Loucy (cell line): ENCODE measurements around the gene KANSL2.

Experiments
- H2AFZ ChIP-seq: fragments of 200-600 bp; sonication (generic); 2 replicates; pipeline ENCODE4 v1.6.0; 2016; ENCODE audit warnings: antibody characterized with exemption, mild to moderate bottlenecking, low read length, moderate library complexity
- H3F3A ChIP-seq: fragments of 200-600 bp; 2 replicates; pipeline ENCODE4 v1.6.0; 2016; ENCODE audit warnings: antibody characterized with exemption, low read depth, mild to moderate bottlenecking
- H3K27me3 ChIP-seq: fragments of 200-600 bp; sonication (generic); 2 replicates; pipeline ENCODE4 v1.6.1; 2014; ENCODE audit warnings: low read length, mild to moderate bottlenecking; ENCODE audit not compliant: insufficient read depth, poor library complexity, severe bottlenecking
- H3K36me3 ChIP-seq: fragments of 200-600 bp; sonication (generic); 2 replicates; pipeline ENCODE4 v1.6.1; 2016; ENCODE audit warnings: low read length; ENCODE audit not compliant: insufficient read depth
- H3K4me1 ChIP-seq: fragments of 200-600 bp; sonication (generic); 2 replicates; pipeline ENCODE4 v1.5.1; 2014; ENCODE audit warnings: low read length, mild to moderate bottlenecking; ENCODE audit not compliant: insufficient read depth, poor library complexity, severe bottlenecking
- H3K4me2 ChIP-seq: fragments of 200-600 bp; sonication (generic); 2 replicates; pipeline ENCODE4 v1.6.0; 2014; ENCODE audit warnings: antibody characterized with exemption, low read length, low read depth, mild to moderate bottlenecking; ENCODE audit not compliant: poor library complexity, severe bottlenecking
- H3K4me3 ChIP-seq: fragments of 200-600 bp; sonication (generic); 2 replicates; pipeline ENCODE4 v1.5.1; 2014; ENCODE audit warnings: low read length, mild to moderate bottlenecking, mixed read lengths; ENCODE audit not compliant: poor library complexity, severe bottlenecking
- H3K79me2 ChIP-seq: fragments of 200-600 bp; sonication (generic); 2 replicates; pipeline ENCODE4 v1.6.1; 2014; ENCODE audit warnings: low read length; ENCODE audit not compliant: insufficient read depth
- H3K9ac ChIP-seq: fragments of 200-600 bp; sonication (generic); 2 replicates; pipeline ENCODE4 v1.6.0; 2014; ENCODE audit warnings: mild to moderate bottlenecking, low read depth, low read length, moderate library complexity; ENCODE audit not compliant: poor library complexity, severe bottlenecking
- H3K9me2 ChIP-seq: fragments of 200-600 bp; sonication (generic); replicated peaks from 2 replicates; pipeline ENCODE4 v1.6.1; 2016; ENCODE audit warnings: low read depth, low read length, mixed read lengths
- H3K9me3 ChIP-seq: fragments of 200-600 bp; sonication (generic); 2 replicates; pipeline ENCODE4 v1.6.1; 2014; ENCODE audit warnings: mild to moderate bottlenecking, antibody characterized with exemption, low read length, low read depth; ENCODE audit not compliant: insufficient read depth
- H4K20me1 ChIP-seq: fragments of 200-600 bp; sonication (generic); 2 replicates; pipeline ENCODE4 v1.6.0; 2014; ENCODE audit warnings: antibody characterized with exemption, low read length, mild to moderate bottlenecking; ENCODE audit not compliant: insufficient read depth, poor library complexity, severe bottlenecking
- EZH2phosphoT487 ChIP-seq: fragments of 200-600 bp; IDR thresholded peaks from 2 replicates; pipeline ENCODE4 v1.6.1; 2018; ENCODE audit warnings: antibody characterized with exemption, mild to moderate bottlenecking, moderate library complexity, borderline replicate concordance
- TF ChIP-seq, protein P1 (sequence below): fragments of 200-600 bp; sonication (generic); conservative IDR thresholded peaks from 2 replicates; pipeline ENCODE4 v1.5.1; 2014; ENCODE audit warnings: mild to moderate bottlenecking, antibody characterized with exemption, low read length

The KANSL2 gene

DNA sequence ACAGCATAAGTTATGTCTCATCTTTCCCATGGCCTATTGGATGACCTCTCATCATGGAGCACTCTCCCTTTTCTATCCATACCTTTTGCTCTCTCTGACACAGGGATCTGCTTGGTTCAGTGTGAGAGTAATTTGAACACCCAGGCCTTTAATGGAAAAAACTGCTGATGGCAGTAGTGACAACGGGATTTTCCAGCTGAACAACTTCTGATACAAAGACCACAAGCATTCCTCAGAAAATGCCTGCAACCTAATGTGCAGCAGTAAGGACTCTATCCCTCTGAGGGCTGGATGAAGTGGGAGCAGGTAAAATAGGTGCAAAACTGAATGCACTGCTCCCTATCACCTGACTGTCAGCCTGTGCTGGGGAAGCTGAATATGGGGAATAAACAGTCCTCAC lies 51.0 kb downstream of the KANSL2 start:
- Histone ChIP-seq H3K9me3 (no peaks in the 10 kb centered on the region), H3K36me3 (no peaks in the 10 kb centered on the region), H3F3A (no peaks in the 10 kb centered on the region), H3K4me2 (no peak overlapping the region), H3K9ac (no peak overlapping the region), H3K9me2 (no peaks in the 10 kb centered on the region), H3K27me3 (no peaks in the 10 kb centered on the region), H4K20me1 (no peaks in the 10 kb centered on the region), H2AFZ (no peak overlapping the region), H3K4me3 (no peak overlapping the region), H3K79me2 (no peaks in the 10 kb centered on the region), H3K4me1 (no peaks in the 10 kb centered on the region)
- no peak for TF ChIP-seq EZH2phosphoT487
- TF ChIP-seq, protein P1, sequence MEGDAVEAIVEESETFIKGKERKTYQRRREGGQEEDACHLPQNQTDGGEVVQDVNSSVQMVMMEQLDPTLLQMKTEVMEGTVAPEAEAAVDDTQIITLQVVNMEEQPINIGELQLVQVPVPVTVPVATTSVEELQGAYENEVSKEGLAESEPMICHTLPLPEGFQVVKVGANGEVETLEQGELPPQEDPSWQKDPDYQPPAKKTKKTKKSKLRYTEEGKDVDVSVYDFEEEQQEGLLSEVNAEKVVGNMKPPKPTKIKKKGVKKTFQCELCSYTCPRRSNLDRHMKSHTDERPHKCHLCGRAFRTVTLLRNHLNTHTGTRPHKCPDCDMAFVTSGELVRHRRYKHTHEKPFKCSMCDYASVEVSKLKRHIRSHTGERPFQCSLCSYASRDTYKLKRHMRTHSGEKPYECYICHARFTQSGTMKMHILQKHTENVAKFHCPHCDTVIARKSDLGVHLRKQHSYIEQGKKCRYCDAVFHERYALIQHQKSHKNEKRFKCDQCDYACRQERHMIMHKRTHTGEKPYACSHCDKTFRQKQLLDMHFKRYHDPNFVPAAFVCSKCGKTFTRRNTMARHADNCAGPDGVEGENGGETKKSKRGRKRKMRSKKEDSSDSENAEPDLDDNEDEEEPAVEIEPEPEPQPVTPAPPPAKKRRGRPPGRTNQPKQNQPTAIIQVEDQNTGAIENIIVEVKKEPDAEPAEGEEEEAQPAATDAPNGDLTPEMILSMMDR = no peak

GRCh38 chr12:48630346-48630745 lies 51.7 kb downstream of the KANSL2 start:
- no peaks in the 10 kb centered on the region for H4K20me1 ChIP-seq
- no peaks in the 10 kb centered on the region for H3K9me3 ChIP-seq
- H3K9ac ChIP-seq = no peak overlapping the region
- H3K4me1 ChIP-seq = no peaks in the 10 kb centered on the region
- no peaks in the 10 kb centered on the region for H3F3A ChIP-seq
- TF ChIP-seq, protein P1 = no peak
- no peak for TF ChIP-seq EZH2phosphoT487
- H3K27me3 ChIP-seq = no peaks in the 10 kb centered on the region
- H3K9me2 ChIP-seq = no peaks in the 10 kb centered on the region
- no peak overlapping the region for H3K4me2 ChIP-seq
- H2AFZ ChIP-seq = no peak overlapping the region
- no peaks in the 10 kb centered on the region for H3K79me2 ChIP-seq
- H3K4me3 ChIP-seq = no peak overlapping the region
- no peaks in the 10 kb centered on the region for H3K36me3 ChIP-seq

GRCh38 chr12:48629541-48629940 lies 52.5 kb downstream of the KANSL2 start:
- no peaks in the 10 kb centered on the region for H3K27me3 ChIP-seq
- no peak for TF ChIP-seq EZH2phosphoT487
- TF ChIP-seq, protein P1 = no peak
- no peak overlapping the region for H3K4me3 ChIP-seq
- no peaks in the 10 kb centered on the region for H3K36me3 ChIP-seq
- no peaks in the 10 kb centered on the region for H3K4me1 ChIP-seq
- no peaks in the 10 kb centered on the region for H3K79me2 ChIP-seq
- no peak overlapping the region for H3K4me2 ChIP-seq
- H3K9me3 ChIP-seq = no peaks in the 10 kb centered on the region
- H4K20me1 ChIP-seq = no peaks in the 10 kb centered on the region
- no peaks in the 10 kb centered on the region for H3K9me2 ChIP-seq
- H3K9ac ChIP-seq = no peak overlapping the region
- no peaks in the 10 kb centered on the region for H3F3A ChIP-seq
- H2AFZ ChIP-seq = no peak overlapping the region
